Fibroblast of pulmonary artery (primary cell): ENCODE data around the gene MKI67.
"Not testable (repeated sequence)": the region's sequence is repeated elsewhere in the genome, so short reads cannot be mapped to it uniquely, and the experiment has no call there.

Experiments used
- DNase-seq: peaks from one replicate; pipeline ENCODE4 v3.0.0-alpha.2; 2010; ENCODE audit warnings: low read depth
- H3K4me3 ChIP-seq: replicated peaks from 2 replicates; pipeline ENCODE4 v1.5.1; 2011; ENCODE audit warnings: low read depth, mild to moderate bottlenecking, control low read depth, low read length, moderate library complexity
- CTCF ChIP-seq: IDR thresholded peaks from 2 replicates; pipeline ENCODE4 v1.5.1; 2011; ENCODE audit warnings: mild to moderate bottlenecking, control low read depth, low read length, inconsistent platforms; ENCODE audit errors: missing control alignments

MKI67 gene

DNA sequence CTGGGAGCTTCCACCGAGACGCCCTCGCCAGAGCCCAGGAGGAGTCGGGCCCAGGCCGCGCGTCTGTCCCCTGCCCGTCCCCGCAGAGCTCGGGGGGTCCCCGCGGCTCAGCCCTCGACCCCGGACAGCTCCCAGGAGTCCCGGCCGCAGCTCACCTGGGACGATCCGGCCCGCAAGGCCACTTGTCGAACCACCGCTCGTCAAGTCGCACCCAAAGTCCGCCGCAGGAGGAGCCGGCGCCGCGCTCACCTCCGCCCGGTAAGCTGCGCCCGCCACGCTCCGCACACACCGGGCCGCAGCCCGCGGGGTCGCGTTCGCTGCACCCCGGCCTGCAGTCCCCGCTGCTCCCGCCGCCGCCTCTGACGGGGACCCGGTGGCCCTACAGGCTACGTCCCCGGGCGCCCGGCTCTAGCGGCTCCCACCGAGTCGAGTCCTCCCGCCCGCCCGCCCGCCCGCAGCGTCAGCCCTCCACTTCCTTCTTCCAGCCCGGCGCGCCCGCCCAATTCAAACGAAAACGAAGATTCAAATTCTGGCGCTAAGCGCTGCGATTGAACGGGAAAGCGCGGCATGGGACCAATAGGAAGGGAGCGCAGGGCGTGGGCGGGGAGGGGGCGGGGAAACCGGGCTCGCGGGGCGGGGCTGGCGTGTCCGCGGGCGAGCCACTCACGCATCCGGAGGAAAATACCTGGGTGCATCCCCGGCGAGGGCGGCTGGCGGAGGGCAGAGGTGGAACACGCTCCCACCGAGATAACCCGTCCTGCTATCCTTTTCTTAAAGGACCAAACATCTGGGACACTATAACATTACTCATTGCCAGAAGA is at the start of gene MKI67:
Gene MKI67 (minus strand): TSS at position 480 of the 821 bp plus-strand sequence. CDS start 756 bp downstream, outside the sequence.
- TF ChIP-seq CTCF: no peak
- DNase-seq: peak; percentile 86
- peak within 1 kb of the TSS; percentile 72 for H3K4me3 ChIP-seq

GRCh38 chr10:128174581-128175559 is 48.6 kb upstream of the MKI67 start:
- no peak for DNase-seq
- no peak for TF ChIP-seq CTCF
- no peak overlapping the region for H3K4me3 ChIP-seq

DNA sequence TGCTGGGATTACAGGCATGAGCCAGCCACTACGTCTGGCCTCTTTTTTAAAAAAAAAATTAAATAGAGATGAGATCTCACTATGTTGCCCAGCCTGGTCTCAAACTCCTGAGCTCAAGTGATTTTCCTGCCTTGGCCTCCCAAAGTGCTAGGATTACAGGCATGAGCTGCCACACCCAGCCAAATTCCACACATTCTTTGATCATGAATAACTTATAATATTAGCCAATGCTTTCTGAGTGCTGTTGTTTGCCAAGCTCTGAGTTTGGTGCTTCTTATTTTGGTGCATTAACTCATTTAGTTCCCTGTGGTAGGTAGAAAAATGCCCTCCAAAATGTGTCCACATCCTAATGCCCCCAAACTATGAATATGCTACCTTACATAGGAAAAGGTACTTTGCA is 47.2 kb upstream of the MKI67 start:
- TF ChIP-seq CTCF: no peak
- no peak overlapping the region for H3K4me3 ChIP-seq
- DNase-seq: peak; percentile 21

DNA sequence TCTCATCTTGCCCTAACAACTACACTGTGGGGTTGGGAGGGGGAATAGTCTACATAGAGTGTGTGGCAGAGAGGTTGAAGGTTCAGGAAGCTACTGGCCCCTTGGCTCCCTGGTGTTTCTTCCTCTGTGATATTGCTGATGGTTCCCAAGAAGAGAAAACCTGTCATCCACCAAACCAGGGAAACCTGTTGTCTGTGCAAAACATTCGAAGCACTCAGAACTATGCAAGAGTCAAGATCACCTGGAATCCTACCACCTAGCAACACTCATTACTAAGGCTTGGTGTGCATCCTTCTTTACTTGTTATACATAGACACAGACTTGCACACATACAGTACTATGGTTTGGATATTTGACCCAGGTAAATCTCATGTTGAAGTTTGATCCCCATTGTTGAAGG is 46.5 kb upstream of the MKI67 start:
- no peak for DNase-seq
- TF ChIP-seq CTCF: no peak
- H3K4me3 ChIP-seq: no peak overlapping the region

DNA sequence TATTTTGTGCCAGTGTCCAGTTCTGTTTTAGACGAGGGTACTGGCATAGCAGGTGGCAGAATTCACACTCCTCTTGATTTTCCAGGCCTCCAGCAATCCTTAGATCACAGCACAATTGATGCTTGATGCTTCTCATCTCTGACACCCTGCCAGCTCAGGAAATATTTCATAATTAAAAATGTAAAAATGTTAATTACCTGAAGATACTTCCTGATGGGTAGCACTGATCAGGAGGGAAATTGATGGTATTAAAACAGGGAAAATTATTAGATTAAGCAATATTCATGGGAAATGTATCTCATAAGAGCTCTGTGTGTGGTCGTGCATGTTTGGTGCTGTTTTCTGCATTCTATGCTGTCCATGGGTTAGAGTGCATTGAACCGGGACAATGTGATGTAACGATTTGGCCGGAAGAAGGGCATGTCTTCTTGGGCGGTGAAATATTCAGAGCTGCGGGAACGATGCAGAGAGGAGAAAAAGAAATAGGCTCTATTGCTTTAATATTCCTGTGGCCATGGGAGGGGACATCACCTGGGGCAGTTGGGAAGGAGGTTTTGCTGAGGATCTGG is 43.7 kb upstream of the MKI67 start:
- TF ChIP-seq CTCF: no peak
- DNase-seq: no peak
- H3K4me3 ChIP-seq: no peak overlapping the region

GRCh38 chr10:128167926-128168520 is 41.8 kb upstream of the MKI67 start:
- H3K4me3 ChIP-seq: no peak overlapping the region
- TF ChIP-seq CTCF: no peak
- DNase-seq: no peak

DNA sequence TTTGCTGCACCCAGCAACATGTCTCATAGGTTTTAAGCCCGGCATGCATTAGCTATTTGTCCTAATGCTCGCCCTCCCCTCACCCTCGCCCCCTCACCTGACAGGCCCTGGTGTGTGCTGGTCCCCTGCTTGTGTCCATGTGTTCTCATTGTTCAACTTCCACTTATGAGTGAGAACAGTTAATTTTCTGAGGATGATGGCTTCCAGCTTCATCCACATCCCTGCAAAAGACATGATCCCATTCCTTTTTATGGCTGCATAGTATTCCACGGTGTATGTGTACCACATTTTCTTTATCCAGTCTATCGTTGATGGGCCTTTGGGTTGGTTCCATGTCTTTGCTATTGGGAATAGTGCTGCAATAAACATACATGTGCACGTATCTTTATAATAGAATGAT is 40.9 kb upstream of the MKI67 start:
- DNase-seq: not testable (repeated sequence)

More for the DNA sequence above, 40.9 kb upstream of the MKI67 start:
- H3K4me3 ChIP-seq: not testable (repeated sequence)
